ENCODE data around the gene SNUPN. TPM values are rescaled to one million over a fixed set of nuclear protein-coding genes. Genes with fewer than 3 reads are reported as not detected.
A peak's percentile ranks its signal among the peaks of the same experiment; 100 is the strongest.

Gene SNUPN
- total RNA-seq, 1 donor from 2014 or later: 16.1 TPM

- peaks cover 7% of the 10 kb centered on the region for H3K36me3 ChIP-seq (ENCODE audit: control insufficient read depth, insufficient read depth, low read length)
- no peak for DNase-seq (ENCODE audit: low read depth)
- no peak for FAIRE-seq
- no peak for TF ChIP-seq CTCF (IDR thresholded peaks at IDR 0.05; ENCODE audit: insufficient read depth, low read length, severe bottlenecking)
- H3K27me3 ChIP-seq (ENCODE audit: control insufficient read depth, insufficient read depth, low read length): no peaks in the 10 kb centered on the region
- H3K4me3 ChIP-seq (ENCODE audit: low read depth, low read length): no peak overlapping the region
These were observed 18.5 kb downstream of the SNUPN start for GRCh38 chr15:75606711-75607699.

GRCh38 chr15:75606026-75606425 lies 19.5 kb downstream of the SNUPN start:
- TF ChIP-seq CTCF (IDR thresholded peaks at IDR 0.05; ENCODE audit: insufficient read depth, low read length, severe bottlenecking): no peak
- Histone ChIP-seq H3K4me3 (ENCODE audit: low read depth, low read length) (no peak overlapping the region), H3K36me3 (ENCODE audit: control insufficient read depth, insufficient read depth, low read length) (peaks cover 7% of the 10 kb centered on the region), H3K27me3 (ENCODE audit: control insufficient read depth, insufficient read depth, low read length) (no peaks in the 10 kb centered on the region)
- DNase-seq (ENCODE audit: low read depth): no peak
- FAIRE-seq: no peak

- no peak for TF ChIP-seq CTCF (IDR thresholded peaks at IDR 0.05; ENCODE audit: insufficient read depth, low read length, severe bottlenecking)
- Histone ChIP-seq H3K27me3 (ENCODE audit: control insufficient read depth, insufficient read depth, low read length) (no peaks in the 10 kb centered on the region), H3K36me3 (ENCODE audit: control insufficient read depth, insufficient read depth, low read length) (peaks cover 6% of the 10 kb centered on the region), H3K4me3 (ENCODE audit: low read depth, low read length) (no peak overlapping the region)
- no peak for FAIRE-seq
- DNase-seq (ENCODE audit: low read depth): no peak
These were observed 26.1 kb downstream of the SNUPN start for GRCh38 chr15:75599401-75599800.

- no peak for FAIRE-seq
- no peak for DNase-seq (ENCODE audit: low read depth)
- H3K36me3 ChIP-seq (ENCODE audit: control insufficient read depth, insufficient read depth, low read length): peaks cover 7% of the 10 kb centered on the region
- H3K4me3 ChIP-seq (ENCODE audit: low read depth, low read length): no peak overlapping the region
- no peak for TF ChIP-seq CTCF (IDR thresholded peaks at IDR 0.05; ENCODE audit: insufficient read depth, low read length, severe bottlenecking)
- H3K27me3 ChIP-seq (ENCODE audit: control insufficient read depth, insufficient read depth, low read length): no peaks in the 10 kb centered on the region
These were observed 27.2 kb downstream of the SNUPN start for GRCh38 chr15:75598361-75598760.

- Histone ChIP-seq H3K4me3 (ENCODE audit: low read depth, low read length) (no peak overlapping the region), H3K27me3 (ENCODE audit: control insufficient read depth, insufficient read depth, low read length) (no peaks in the 10 kb centered on the region), H3K36me3 (ENCODE audit: control insufficient read depth, insufficient read depth, low read length) (peaks cover 7% of the 10 kb centered on the region)
- FAIRE-seq (no peak), DNase-seq (ENCODE audit: low read depth) (no peak)
- TF ChIP-seq CTCF (IDR thresholded peaks at IDR 0.05; ENCODE audit: insufficient read depth, low read length, severe bottlenecking): peak; percentile 21
These were observed 27.7 kb downstream of the SNUPN start for GRCh38 chr15:75597667-75598341.
